EH (cell line): ENCODE data around the gene EFCAB11.

Experiments
- DNase-seq: peaks from one replicate; pipeline ENCODE4 v3.0.0-alpha.2; 2015; ENCODE audit warnings: low read depth

Gene EFCAB11

DNA sequence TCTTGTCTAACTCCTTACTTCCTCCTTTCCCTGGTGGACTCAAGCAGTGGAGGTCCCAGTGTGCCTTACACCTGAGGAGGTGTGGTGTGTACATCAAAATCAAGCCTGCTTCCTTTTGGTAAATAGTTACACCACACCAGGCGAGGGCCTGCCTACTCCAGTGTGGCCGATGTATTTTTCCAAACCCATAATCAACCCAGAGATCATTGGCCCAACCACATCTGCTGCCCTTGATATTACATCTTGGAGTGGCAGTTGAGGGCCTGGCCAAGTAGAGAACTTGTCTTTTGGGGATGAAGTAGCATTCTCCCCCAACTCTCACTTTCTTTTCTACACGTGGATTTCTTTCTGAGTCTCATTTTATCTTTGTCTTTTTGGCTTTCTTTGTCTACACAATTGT lies 187.4 kb downstream of the EFCAB11 start:
- DNase-seq: no peak

DNA sequence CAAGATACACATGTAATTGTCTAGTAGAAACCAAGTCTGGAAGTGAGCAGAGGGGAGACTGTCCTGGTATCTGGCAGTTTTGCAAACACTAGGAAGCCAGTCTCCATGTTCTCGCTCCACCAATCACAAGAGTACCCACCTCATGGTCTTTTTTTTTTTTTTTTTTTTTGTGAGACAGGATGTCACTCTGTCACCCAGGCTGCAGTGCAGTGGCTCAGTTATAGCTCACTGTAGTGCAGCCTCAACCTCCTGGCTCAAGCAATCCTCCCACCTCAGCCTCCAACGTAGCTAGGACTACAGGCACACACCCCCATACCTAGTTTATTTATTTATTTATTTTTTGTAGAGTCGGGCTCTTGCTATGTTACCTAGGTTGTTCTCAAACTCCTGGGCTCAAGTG lies 189.2 kb downstream of the EFCAB11 start:
- no peak for DNase-seq

GRCh38 chr14:89760086-89760485 lies 194.4 kb downstream of the EFCAB11 start:
- no peak for DNase-seq

DNA sequence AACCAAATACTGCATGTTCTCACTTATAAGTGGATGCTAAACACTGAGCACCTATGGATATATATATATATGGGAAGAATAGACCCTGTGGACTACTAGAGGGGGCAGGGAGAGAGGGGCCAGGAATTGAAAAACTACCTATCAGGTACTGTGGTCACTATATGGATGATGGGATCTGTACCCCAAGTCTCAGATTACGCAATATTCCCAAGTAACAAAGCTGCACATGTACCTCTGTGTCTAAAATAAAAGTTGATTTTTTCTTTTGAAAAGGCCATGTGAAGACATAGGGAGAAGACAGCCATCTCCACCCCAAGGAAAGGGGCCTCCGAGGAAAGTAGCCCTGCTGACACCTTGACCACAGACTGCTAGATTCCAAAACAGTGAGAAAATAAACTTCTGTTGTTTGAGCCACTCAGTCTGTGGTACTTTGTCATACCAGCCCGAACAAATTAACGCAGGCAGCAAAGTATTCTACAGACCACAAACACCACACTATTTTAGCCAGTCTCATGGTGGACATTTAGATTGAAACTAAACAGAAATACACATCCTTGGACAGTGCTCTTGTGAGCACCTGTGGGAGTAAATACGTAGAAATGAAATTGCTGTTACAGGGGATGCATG lies 197.1 kb downstream of the EFCAB11 start:
- no peak for DNase-seq

DNA sequence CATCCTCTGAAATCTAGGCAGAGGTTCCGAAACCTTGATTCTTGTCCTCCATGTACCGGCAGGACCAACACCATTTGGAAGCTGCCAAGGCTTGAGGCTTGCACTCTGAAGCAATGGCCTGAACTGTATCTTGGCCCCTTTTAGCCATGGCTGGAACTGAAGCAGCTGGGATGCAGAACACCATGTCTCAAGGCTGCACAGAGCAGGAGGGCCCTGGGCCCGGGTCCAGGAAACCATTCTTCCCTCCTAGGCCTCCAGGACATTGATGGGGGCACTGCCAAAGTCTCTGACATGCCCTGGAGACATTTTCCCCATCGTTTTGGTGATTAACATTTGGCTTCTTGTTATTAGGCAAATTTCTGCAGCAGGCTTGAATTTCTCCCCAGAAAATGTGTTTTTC lies 198.7 kb downstream of the EFCAB11 start:
- DNase-seq: no peak

DNA sequence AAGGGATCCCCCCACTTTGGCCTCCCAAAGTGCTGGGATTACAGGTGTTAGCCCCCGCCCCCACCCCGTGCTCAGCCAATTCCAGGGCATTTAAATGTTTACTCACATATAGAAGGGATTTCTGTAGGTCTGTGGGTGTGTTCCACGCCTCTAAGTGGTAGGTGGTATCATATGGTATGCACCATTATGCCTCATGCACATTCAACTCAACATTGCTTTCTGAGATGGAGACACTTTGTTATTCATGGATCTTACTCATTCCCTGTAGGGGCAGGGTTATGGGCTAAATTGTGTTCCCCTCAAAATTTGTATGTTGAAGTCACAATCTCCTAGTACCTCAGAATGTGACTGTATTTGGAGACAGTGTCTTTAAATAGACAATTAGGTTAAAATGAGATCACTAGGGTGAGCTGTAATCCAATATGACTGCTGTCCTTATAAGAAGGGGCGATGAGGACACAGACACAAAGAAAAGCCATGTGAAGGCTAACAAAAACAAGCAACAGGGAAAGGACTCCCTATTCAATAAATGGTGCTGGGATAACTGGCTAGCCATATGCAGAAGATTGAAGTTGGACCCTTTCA lies 200.6 kb downstream of the EFCAB11 start:
- DNase-seq: no peak

- no peak for DNase-seq
These were observed 203.6 kb downstream of the EFCAB11 start for GRCh38 chr14:89750908-89751392.

DNA sequence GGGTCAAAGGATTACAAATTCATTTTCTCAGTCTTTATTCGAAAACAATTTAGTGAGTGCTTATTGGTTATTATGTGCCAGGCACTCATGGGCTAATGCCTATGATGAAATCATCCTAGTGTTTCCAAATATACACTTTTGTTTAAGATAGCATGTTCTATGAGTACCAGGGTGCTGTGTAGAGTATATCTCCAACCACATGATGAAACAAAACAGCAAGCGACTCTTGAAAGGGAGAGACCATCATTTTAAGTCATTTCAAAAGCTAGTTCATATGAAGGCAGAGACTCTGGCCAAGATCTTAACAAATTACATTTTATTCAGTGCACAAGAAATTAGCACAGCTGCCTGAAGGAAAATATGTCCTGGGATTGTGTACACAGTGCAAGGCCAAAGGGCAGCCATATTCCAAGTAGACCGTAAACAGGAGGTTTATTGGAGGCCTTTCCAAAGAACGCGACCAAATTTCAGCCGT lies 204.2 kb downstream of the EFCAB11 start:
- DNase-seq: no peak

DNA sequence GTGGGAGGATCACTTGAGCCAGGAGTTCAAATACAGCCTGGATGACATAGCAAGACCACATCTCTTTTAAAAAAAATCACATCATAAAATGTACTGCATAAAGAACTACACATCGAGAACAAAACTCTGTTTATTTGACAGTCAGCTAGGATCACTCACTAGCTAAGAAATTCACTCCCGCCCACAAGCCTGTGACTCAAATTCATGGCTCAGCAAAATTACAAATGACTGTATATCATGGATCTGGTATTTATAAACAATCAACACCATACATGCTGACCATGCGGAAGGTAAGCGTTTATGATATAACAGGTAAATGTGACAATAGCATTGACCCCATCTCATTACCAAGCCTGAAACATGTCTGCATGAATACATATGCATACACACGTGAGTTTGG lies 206.5 kb downstream of the EFCAB11 start:
- peak; percentile 15 for DNase-seq

- no peak for DNase-seq
These were observed 207.4 kb downstream of the EFCAB11 start for GRCh38 chr14:89747126-89747525.

DNA sequence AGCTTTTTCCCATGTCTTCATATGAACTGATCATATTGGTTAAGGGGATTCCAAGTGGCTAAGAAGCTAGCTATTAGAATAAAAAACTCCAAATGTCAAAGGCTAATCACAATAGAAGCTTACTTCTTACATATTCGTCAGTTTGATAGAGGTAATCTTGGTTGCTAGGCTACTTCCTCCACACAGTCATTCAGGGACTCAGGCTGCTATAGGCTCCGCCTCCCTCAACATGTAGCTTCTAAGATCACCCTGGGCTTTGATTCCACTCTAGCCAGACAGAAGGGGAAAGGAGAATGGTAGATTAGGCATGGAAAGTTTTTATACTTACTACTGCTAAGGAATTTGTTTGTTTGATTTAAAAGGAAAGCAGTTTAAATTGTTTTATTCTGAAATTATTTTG lies 207.9 kb downstream of the EFCAB11 start:
- no peak for DNase-seq

DNA sequence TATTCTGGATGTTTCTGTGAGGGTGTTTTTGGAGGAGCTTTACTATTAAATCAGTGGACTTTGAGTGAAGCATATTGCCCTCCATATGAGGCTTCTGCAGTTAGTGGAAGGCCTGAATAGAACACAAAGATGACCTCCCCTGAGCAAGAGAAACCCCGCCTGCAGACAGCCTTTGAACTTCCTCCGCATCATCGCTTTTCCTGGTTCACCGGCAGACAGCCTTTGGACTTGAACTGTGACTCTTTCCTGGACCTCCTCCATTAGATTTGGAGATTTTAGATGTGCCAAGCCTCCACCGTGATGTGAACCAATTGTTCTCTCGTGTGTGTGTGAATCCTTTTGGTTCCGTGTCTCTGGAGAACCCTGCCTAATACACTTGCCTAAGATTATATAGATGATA lies 208.4 kb downstream of the EFCAB11 start:
- DNase-seq: no peak
